GM18517 (cell line): ENCODE measurements around the gene APOC1.

Experiments
- ATAC-seq: cut with Tn5 transposase; IDR thresholded peaks from one replicate; pipeline ENCODE4 v1.9.1; 2021; ENCODE audit warnings: mild to moderate bottlenecking, moderate library complexity; ENCODE audit not compliant: unreplicated experiment

Gene APOC1

DNA sequence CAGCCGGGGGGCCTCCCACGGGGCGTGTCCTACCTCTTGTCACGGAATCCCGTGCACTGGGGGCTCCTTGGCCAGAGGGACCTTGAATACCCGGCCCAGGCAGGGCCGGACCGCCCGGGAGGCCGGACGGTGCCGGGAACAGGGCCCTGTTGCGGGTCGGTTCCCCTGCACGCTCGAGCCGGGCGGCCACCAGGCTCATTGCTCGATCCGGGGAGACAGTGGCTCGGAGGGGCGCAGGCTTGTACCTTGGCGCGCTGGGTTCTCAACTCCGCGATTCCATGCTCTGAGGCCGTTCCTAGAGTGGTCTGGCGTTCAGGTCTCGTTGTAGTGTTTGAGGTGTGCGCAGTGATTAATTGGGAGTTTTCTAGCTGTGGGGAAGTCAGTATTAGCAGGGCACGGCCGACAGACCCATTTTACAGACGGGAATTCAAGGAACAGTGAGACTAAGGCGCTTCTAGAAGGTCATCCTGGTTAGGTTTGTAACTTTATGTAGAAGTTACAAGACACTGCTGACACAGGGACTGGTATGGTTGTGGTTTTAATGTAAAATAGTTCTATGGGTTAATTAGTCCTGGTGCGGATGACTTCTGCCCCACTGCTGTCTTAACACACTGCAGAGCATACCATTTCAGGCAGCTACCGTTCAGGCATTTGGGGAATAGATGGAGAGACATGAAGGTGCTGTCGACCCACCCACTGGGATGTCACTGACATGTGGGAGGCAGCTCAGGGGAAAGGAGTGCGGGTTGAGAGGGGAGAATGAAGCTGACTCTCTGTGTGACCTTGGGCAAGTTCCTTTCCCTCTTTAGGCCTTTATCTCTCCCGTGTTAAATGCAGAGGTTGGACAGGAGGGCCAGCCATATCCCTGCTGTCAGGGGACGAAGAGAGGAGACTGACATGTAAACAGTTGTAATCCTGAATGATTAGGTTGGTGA, 41.4 kb downstream of the APOC1 start:
- ATAC-seq, result peak; percentile 11

DNA sequence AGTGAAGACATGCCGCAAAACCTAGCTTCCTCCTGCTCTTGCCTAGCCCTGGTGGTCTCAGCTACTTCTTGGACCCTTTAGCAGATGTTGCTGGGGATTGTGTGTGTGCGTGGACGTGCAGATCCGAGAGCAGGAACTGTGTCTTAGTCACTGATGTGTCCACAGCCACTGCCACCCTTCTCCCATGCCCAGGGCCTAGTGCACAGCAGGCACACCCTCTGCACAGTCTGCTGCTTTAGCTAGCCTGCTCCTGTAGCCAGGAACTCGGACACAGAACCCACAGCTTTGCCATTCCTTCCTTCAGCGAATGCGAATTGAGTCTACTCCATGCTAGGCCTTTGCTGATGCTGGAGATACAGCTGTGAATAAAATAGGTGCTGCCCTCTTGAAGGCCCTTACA, 43.1 kb downstream of the APOC1 start:
- no peak for ATAC-seq

DNA sequence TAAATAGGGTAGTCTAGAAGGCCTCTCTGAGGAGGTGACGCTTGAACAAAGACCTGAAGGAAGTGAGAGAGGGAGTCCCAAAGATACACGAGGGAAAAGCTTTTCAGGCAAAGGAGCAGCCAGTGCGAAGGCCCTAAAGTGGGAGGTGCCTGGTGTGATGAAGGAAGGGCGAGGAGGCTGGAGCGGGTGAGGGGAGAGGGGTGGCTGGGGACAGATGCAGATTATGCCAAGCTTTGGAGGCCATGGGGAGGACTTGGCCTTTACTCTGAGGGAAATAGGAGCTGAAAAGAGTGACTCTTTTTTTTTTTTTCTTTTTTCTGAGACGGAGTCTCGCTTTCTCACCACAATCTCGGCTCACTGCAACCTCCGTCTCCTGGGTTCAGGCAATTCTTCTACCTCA, 43.7 kb downstream of the APOC1 start:
- no peak for ATAC-seq

DNA sequence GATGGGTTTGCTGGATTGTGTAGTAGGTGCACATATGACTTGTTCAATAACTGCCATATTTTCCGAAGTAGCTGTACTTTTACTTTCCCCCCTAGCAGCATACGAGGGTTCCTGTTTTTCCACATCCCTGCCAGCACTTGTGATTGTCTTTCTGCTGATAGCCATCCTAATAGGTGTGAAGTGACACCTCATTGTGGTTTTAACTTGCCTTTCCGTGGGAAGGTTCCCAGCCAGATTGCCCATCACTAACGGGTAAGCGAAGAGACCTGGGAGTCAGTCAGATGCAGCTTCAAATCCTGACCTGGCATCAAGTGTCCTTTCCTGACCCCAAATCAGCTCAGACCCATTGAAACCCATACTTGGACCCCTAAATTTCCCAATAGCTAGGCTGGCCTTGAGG, 45.3 kb downstream of the APOC1 start:
- ATAC-seq, result no peak

DNA sequence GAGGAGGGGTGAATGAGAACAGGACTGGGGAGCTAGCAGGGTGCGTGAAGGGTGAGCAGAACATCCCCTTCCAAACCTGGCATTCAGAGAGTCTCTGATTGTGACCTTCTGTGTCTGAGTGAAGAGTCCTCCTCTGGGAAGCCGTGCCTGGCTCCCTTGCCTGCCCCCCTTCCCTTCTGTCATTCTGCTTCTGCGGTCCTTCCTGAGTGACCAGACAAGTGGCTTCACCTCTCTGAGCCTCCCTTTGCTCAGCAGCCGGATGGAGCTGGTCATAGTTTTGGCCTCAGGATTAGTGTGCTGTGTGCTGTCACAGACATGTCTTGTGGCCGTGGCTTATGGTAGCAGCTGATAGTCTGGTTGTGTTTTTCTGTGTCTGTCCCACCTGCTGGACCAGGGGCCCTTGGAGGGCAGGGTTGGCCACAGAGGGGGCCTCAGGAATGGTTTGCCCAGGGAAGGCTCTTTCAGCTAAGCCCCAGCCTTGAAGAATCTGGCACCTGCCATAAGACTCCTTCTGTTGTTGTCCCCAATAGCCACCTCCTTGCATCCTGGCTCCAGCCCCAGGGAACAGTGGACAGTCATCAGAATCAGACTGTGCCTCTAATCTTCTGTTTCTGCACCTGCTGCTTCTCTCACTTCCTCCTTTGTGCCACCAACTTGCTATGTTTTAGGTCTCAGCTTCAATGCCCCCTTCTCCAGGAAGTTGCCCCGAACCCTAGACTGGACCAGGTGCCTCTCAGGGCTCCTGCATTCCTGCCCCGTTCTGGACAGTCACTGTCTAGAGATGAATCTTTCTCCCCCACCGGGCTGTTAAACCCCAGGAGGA, 46.7 kb downstream of the APOC1 start:
- ATAC-seq, result no peak

DNA sequence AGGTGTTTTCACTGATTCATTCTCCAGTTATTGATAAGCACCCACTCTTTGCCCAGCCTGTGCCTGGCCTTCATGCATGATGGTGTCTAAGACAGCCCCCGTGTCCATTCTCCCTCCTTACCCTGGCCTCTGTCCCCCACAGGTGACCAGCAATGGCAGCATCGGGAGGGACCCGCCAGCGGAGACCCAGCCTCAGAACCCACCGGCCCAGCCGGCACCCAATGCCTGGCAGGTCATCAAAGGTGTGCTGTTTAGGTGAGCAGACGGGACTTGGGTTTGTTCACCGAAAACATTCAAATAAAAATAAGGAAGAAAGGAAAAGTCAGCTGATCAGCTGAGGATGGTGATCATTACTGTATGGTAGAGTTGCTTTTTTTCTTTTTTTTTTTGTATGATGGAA, 47.4 kb downstream of the APOC1 start:
- no peak for ATAC-seq

DNA sequence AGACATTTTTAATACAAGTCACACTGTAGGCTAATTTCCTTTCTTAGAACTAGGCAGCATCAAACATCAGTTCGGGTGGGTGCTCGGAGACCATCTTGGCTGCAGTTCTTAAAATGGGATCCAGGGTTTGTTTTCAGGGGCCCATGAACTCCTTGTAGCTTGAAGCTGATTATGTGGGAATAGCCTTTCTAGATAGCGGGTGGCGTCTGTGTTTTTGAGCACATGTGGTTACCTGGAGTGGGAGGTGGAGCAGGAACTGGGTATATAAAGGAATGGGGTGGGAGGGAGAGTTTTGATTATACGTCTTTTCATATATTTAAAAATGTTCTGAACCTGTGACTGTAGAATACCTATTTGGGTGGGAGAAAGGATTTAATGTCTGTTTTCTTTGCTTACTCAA, 53.7 kb downstream of the APOC1 start:
- ATAC-seq, result no peak

DNA sequence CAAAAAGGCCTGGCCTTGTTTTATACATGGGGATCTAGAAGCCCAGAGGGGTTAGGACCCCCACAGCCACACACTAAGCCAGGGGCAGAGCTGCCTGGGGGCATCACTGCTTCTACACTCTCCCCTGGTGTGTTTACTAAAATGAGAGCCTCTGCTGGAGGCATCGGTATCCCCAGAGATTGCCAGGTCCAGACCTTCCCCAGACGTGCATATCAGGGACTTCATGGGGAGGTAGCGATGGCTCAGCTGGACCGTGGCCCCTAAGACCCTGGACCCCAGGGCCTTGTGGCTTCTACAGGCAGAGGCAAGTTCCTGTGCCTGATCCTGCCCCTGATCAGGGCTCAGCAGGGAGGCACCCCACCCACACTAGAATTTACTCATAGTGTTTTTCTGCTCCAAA, 54.3 kb downstream of the APOC1 start:
- no peak for ATAC-seq
